Ramos (cell line): ENCODE measurements around the gene DOCK9.

ENCODE experiments used
- in situ Hi-C: fragments of 300-500 bp; cut with MboI; formaldehyde crosslinking; loops from one replicate; pipeline ENCODE4 v1.14.3; 2022; ENCODE audit warnings: low sequenced_read_pairs; ENCODE audit not compliant: unreplicated experiment

Gene DOCK9

GRCh38 chr13:98784666-98785065, 193.2 kb downstream of the DOCK9 start:
- in situ Hi-C loops = no loop called here

GRCh38 chr13:98783856-98784478, 193.9 kb downstream of the DOCK9 start:
- in situ Hi-C loops = no loop called here

GRCh38 chr13:98782654-98783053, 195.2 kb downstream of the DOCK9 start:
- in situ Hi-C loops = no loop called here

- in situ Hi-C loops = no loop called here
Measured at GRCh38 chr13:98781905-98782304, 196.0 kb downstream of the DOCK9 start.

- in situ Hi-C loops = no loop called here
Measured at GRCh38 chr13:98781470-98781869, 196.4 kb downstream of the DOCK9 start.

GRCh38 chr13:98781045-98781444, 196.8 kb downstream of the DOCK9 start:
- in situ Hi-C loops = no loop called here

- in situ Hi-C loops = no loop called here
Measured at GRCh38 chr13:98780451-98780850, 197.4 kb downstream of the DOCK9 start.

GRCh38 chr13:98779695-98780094, 198.2 kb downstream of the DOCK9 start:
- in situ Hi-C loops = no loop called here

GRCh38 chr13:98778749-98779148, 199.1 kb downstream of the DOCK9 start:
- in situ Hi-C loops = no loop called here

GRCh38 chr13:98776644-98777043, 201.2 kb downstream of the DOCK9 start:
- in situ Hi-C loops = no loop called here

- in situ Hi-C loops = no loop called here
Measured at GRCh38 chr13:98775844-98776598, 201.8 kb downstream of the DOCK9 start.

GRCh38 chr13:98775386-98775785, 202.5 kb downstream of the DOCK9 start:
- in situ Hi-C loops = no loop called here

GRCh38 chr13:98774776-98775175, 203.1 kb downstream of the DOCK9 start:
- in situ Hi-C loops = no loop called here

GRCh38 chr13:98773921-98774320, 203.9 kb downstream of the DOCK9 start:
- in situ Hi-C loops = no loop called here

- in situ Hi-C loops = no loop called here
Measured at GRCh38 chr13:98772794-98773452, 204.9 kb downstream of the DOCK9 start.

- in situ Hi-C loops = no loop called here
Measured at GRCh38 chr13:98771838-98772611, 205.8 kb downstream of the DOCK9 start.

- in situ Hi-C loops = no loop called here
Measured at GRCh38 chr13:98769736-98770135, 208.1 kb downstream of the DOCK9 start.

- in situ Hi-C loops = no loop called here
Measured at GRCh38 chr13:98768522-98768921, 209.3 kb downstream of the DOCK9 start.

- in situ Hi-C loops = no loop called here
Measured at GRCh38 chr13:98766697-98767096, 211.2 kb downstream of the DOCK9 start.

GRCh38 chr13:98765996-98766519, 211.8 kb downstream of the DOCK9 start:
- in situ Hi-C loops = no loop called here
